B cell (primary cell): ENCODE data around the gene NYAP1. TPM values are rescaled to one million over a fixed set of nuclear protein-coding genes. Genes with fewer than 3 reads are reported as not detected.
A peak's percentile ranks its signal among the peaks of the same experiment; 100 is the strongest.

ENCODE experiments used
- ATAC-seq: fragments of 200-7000 bp; cut with Tn5 transposase; one replicate; pipeline ENCODE4 v1.10.0; 2021; ENCODE audit warnings: low read depth, mild to moderate bottlenecking, moderate number of reproducible peaks, moderate library complexity
- CTCF ChIA-PET: fragments of 350-600 bp; sonication (Branson Sonifier 250); formaldehyde crosslinking; loops from one replicate; lab custom pipeline; 2021; ENCODE audit warnings: antibody characterized with exemption, inconsistent platforms; lab: Charles Lee
- POLR2A ChIA-PET: fragments of 350-600 bp; sonication (Branson Sonifier 250); formaldehyde crosslinking; loops from one replicate; lab custom pipeline; 2021; ENCODE audit warnings: antibody characterized with exemption; lab: Charles Lee
- DNase-seq: peaks from one replicate; pipeline ENCODE4 v3.0.0; 2013
- H2AFZ ChIP-seq: 2 replicates; pipeline ENCODE4 v1.6.1; 2012; ENCODE audit warnings: mild to moderate bottlenecking, low read depth, low read length; ENCODE audit not compliant: insufficient read depth, poor library complexity, severe bottlenecking
- H3K27ac ChIP-seq, 2 donors: 1 replicate in 1 of 2; 2 replicates in 1 of 2; pipeline ENCODE4 v1.5.1; 2012 to 2013; ENCODE audit warnings: low read length in 2 of 2, mild to moderate bottlenecking in 2 of 2, moderate library complexity in 1 of 2
- H3K27me3 ChIP-seq, 4 experiments: fragments of 200-600 bp in 1 of 4; sonication (generic) in 1 of 4; replicated peaks in 1 of 4; 1 replicate in 2 of 4; 2 replicates in 2 of 4; pipeline versions ENCODE4 v1.6.1 to v1.7.0; 2013 to 2016; ENCODE audit warnings: low read length in 3 of 4, mild to moderate bottlenecking in 2 of 4, mixed read lengths in 1 of 4, moderate library complexity in 1 of 4; ENCODE audit not compliant: insufficient read depth in 4 of 4, control insufficient read depth in 3 of 4; ENCODE audit errors: control extremely low read depth in 1 of 4
- H3K36me3 ChIP-seq, 2 experiments: replicated peaks in 1 of 2; 1 replicate in 1 of 2; 2 replicates in 1 of 2; pipeline versions ENCODE4 v1.6.1 to v1.7.1; 2013; ENCODE audit warnings: low read length in 1 of 2; ENCODE audit not compliant: insufficient read depth in 2 of 2, control insufficient read depth in 1 of 2; ENCODE audit errors: control extremely low read depth in 1 of 2, extremely low read depth in 1 of 2
- H3K4me1 ChIP-seq, 2 donors: fragments of 200-600 bp in 1 of 2; sonication (generic) in 1 of 2; 1 replicate in 1 of 2; 2 replicates in 1 of 2; pipeline versions ENCODE4 v1.5.1 to v1.6.1; 2013 to 2017; ENCODE audit warnings: low read length in 2 of 2; ENCODE audit not compliant: control insufficient read depth in 2 of 2, insufficient read depth in 2 of 2
- H3K4me2 ChIP-seq: replicated peaks from 2 replicates; pipeline ENCODE3; 2012; ENCODE audit warnings: mild to moderate bottlenecking, low read depth, low read length; ENCODE audit not compliant: poor library complexity, severe bottlenecking
- H3K4me3 ChIP-seq, 5 experiments: fragments of 200-600 bp in 1 of 5; sonication (generic) in 1 of 5; 1 replicate in 3 of 5; 2 replicates in 2 of 5; pipeline versions ENCODE4 v1.5.1 to v1.7.0; 2011 to 2016; ENCODE audit warnings: low read length in 4 of 5, mild to moderate bottlenecking in 4 of 5, low read depth in 2 of 5, control low read depth in 1 of 5, moderate library complexity in 1 of 5; ENCODE audit not compliant: insufficient read depth in 1 of 5; ENCODE audit errors: control extremely low read depth in 1 of 5, extremely low read depth in 1 of 5
- H3K79me2 ChIP-seq: fragments of 200-600 bp; sonication (generic); one replicate; pipeline ENCODE4 v1.6.0; 2016; ENCODE audit warnings: low read length; ENCODE audit not compliant: control insufficient read depth, insufficient read depth
- H3K9ac ChIP-seq: fragments of 200-600 bp; sonication (generic); 2 replicates; pipeline ENCODE4 v1.6.1; 2017; ENCODE audit warnings: mild to moderate bottlenecking, low read length, moderate library complexity
- H3K9me3 ChIP-seq, 3 donors: one replicate each; pipeline versions ENCODE4 v1.6.1 to v1.7.1; 2013; ENCODE audit warnings: low read length in 2 of 3; ENCODE audit not compliant: control insufficient read depth in 2 of 3, insufficient read depth in 1 of 3; ENCODE audit errors: control extremely low read depth in 1 of 3
- H4K20me1 ChIP-seq: 2 replicates; pipeline ENCODE4 v1.6.0; 2012; ENCODE audit warnings: mild to moderate bottlenecking, low read length; ENCODE audit not compliant: insufficient read depth, control insufficient read depth, poor library complexity, severe bottlenecking
- H3K27ac Mint-ChIP-seq: one replicate; pipeline ENCODE4 v1.8.0; 2021; ENCODE audit warnings: mixed read lengths
- H3K27me3 Mint-ChIP-seq: one replicate; pipeline ENCODE4 v1.8.0; 2021; ENCODE audit warnings: mixed read lengths
- H3K4me1 Mint-ChIP-seq: one replicate; pipeline ENCODE4 v1.8.0; 2021; ENCODE audit warnings: mixed read lengths
- H3K4me3 Mint-ChIP-seq: one replicate; pipeline ENCODE4 v1.8.0; 2021; ENCODE audit warnings: mixed read lengths
- H3K9me3 Mint-ChIP-seq: one replicate; pipeline ENCODE4 v1.8.0; 2022; ENCODE audit warnings: mixed read lengths; ENCODE audit not compliant: insufficient read depth
- EZH2 ChIP-seq: IDR thresholded peaks from 2 replicates; pipeline ENCODE4 v1.6.1; 2012; ENCODE audit warnings: borderline replicate concordance, low read depth, mild to moderate bottlenecking, moderate library complexity, low read length; ENCODE audit not compliant: insufficient read depth, poor library complexity, severe bottlenecking
- WGBS: methylation state at CpG from one replicate; pipeline ENCODE4 v1.1.5; 2013; ENCODE audit warnings: missing lambda C conversion rate; ENCODE audit not compliant: insufficient coverage; 5-methylcytosine and 5-hydroxymethylcytosine counted together
- intact Hi-C: fragments of 100-400 bp; cut with micrococcal nuclease; formaldehyde crosslinking; loops from one replicate; pipeline ENCODE4 v1.10.0; 2022
- polyA plus RNA-seq: library from polyadenylated mRNA; depleted of rRNA; stranded (reverse); fragments of >200 nt; gene quantifications from 2 replicates; pipeline ENCODE4 v1.2.3, GENCODE V29; 2012
- total RNA-seq, 2 donors: library from RNA; stranded (reverse); fragments of 120-200 nt in 1 of 2; gene quantifications; 1 replicate in 1 of 2; 2 replicates in 1 of 2; pipeline versions ENCODE4 v1.2.3 to v1.2.4, GENCODE V29; 2013 to 2022
- TF ChIP-seq, protein P1 (sequence below): fragments of 200-600 bp; IDR thresholded peaks from one replicate; pipeline ENCODE4 v1.8.0; 2022; ENCODE audit warnings: antibody characterized with exemption, mild to moderate bottlenecking

The NYAP1 gene
- total and polyA plus RNA-seq, 2 donors (not counting 1 experiment from before 2014, with no cell fraction given): 0.06 TPM; not detected in 1

GRCh38 chr7:100476903-100477870 is 6.5 kb upstream of the NYAP1 start:
- CTCF ChIA-PET: interaction anchor here (0.5 to 2.0 kb wide), 5 partner anchors 7 to 487 kb away, joined by 3 to 6 read pairs (median 4); no protein-coding TSS in a partner anchor
- H3K27me3 Mint-ChIP-seq: no peaks in the 10 kb centered on the region
- no peaks in the 10 kb centered on the region for H3K27me3 ChIP-seq
- H3K27ac Mint-ChIP-seq: peak overlapping the region; percentile 85
- 2% methylated on average over 25 of the region's 30 CpGs for whole genome bisulfite sequencing
- no peaks in the 10 kb centered on the region for H3K9me3 ChIP-seq
- peak overlapping the region; percentile 96 for H3K9ac ChIP-seq
- peaks cover 1 to 24% of the 10 kb centered on the region in 2 experiments for H3K36me3 ChIP-seq
- H3K4me1 ChIP-seq: peaks cover 34 to 55% of the 10 kb centered on the region in 2 donors
- DNase-seq (peak; percentile 39), ATAC-seq (no peak)
- peak overlapping the region; percentile 78 for H2AFZ ChIP-seq
- H3K27ac ChIP-seq: peak overlapping the region; percentile 47 to 89
- peak overlapping the region; percentile 97 for H3K4me2 ChIP-seq
- peak overlapping the region; percentile 34 to 99 (median 96) for H3K4me3 ChIP-seq
- POLR2A ChIA-PET: interaction anchor here (0.6 to 2.2 kb wide), 3 partner anchors 83 to 427 kb away, joined by 3 to 13 read pairs (median 5); partner anchors contain the start of genes FBXO24 and LRCH4
- H3K79me2 ChIP-seq: peaks cover 50% of the 10 kb centered on the region
- H3K4me1 Mint-ChIP-seq: peaks cover 44% of the 10 kb centered on the region
- peaks cover 48% of the 10 kb centered on the region for H4K20me1 ChIP-seq
- no peaks in the 10 kb centered on the region for H3K9me3 Mint-ChIP-seq
- TF ChIP-seq, protein P1, sequence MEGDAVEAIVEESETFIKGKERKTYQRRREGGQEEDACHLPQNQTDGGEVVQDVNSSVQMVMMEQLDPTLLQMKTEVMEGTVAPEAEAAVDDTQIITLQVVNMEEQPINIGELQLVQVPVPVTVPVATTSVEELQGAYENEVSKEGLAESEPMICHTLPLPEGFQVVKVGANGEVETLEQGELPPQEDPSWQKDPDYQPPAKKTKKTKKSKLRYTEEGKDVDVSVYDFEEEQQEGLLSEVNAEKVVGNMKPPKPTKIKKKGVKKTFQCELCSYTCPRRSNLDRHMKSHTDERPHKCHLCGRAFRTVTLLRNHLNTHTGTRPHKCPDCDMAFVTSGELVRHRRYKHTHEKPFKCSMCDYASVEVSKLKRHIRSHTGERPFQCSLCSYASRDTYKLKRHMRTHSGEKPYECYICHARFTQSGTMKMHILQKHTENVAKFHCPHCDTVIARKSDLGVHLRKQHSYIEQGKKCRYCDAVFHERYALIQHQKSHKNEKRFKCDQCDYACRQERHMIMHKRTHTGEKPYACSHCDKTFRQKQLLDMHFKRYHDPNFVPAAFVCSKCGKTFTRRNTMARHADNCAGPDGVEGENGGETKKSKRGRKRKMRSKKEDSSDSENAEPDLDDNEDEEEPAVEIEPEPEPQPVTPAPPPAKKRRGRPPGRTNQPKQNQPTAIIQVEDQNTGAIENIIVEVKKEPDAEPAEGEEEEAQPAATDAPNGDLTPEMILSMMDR: peak; percentile 38
- no peak for TF ChIP-seq EZH2
- peak overlapping the region; percentile 97 for H3K4me3 Mint-ChIP-seq
- intact Hi-C loops: loop anchor here (5.0 to 10.0 kb wide), 2 partner anchors 228 to 375 kb away; partner anchors contain the start of genes POP7 and SLC12A9
